ENCODE results near the gene LMO1.

Gene LMO1

DNA sequence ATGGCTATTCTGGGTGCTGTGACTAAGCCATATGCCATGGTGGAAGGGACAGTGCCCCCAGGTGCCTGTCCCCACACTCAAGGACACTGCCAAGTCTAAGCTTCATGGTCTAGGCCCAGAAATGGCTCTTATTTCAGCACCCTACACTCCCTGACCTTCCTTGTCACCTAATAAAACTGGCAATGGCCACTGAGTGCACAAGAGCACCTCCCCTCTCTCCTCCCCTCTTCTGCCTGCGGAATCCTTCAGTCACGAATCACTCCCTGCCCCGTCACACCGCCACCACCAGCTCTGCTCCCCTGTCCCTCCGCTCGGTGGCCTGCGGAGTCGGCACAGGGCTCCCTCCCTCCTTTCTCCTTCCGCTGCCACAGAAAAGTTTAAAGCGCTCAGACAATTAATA lies 19.0 kb upstream of the LMO1 start:
- no peak for ATAC-seq
- TF ChIP-seq ZC3H10 (CRISPR knock-in tag; IDR thresholded peaks at IDR 0.05) (no peak), ZFP30 (CRISPR knock-in tag; IDR thresholded peaks at IDR 0.05) (no peak), CSDC2 (CRISPR knock-in tag; IDR thresholded peaks at IDR 0.05) (no peak), ZNF565 (CRISPR knock-in tag; conservative IDR thresholded peaks at IDR 0.05; ENCODE audit: low read depth) (no peak), GLIS3 (CRISPR knock-in tag; IDR thresholded peaks at IDR 0.05) (no peak), TOX (CRISPR knock-in tag; IDR thresholded peaks at IDR 0.05; ENCODE audit: borderline replicate concordance) (no peak), RARB (CRISPR knock-in tag; IDR thresholded peaks at IDR 0.05) (no peak), OSR1 (CRISPR knock-in tag; IDR thresholded peaks at IDR 0.05) (no peak), TCF4 (CRISPR knock-in tag; IDR thresholded peaks at IDR 0.05; ENCODE audit: borderline replicate concordance) (no peak), BACH2 (CRISPR knock-in tag; IDR thresholded peaks at IDR 0.05; ENCODE audit: borderline replicate concordance) (no peak), ZFP3 (CRISPR knock-in tag; IDR thresholded peaks at IDR 0.05) (no peak), ESRRG (CRISPR knock-in tag; IDR thresholded peaks at IDR 0.05) (no peak), PPARA (CRISPR knock-in tag; IDR thresholded peaks at IDR 0.05; ENCODE audit: borderline replicate concordance) (no peak), SNAI2 (CRISPR knock-in tag; IDR thresholded peaks at IDR 0.05) (no peak)
- TF ChIP-seq, protein P1, sequence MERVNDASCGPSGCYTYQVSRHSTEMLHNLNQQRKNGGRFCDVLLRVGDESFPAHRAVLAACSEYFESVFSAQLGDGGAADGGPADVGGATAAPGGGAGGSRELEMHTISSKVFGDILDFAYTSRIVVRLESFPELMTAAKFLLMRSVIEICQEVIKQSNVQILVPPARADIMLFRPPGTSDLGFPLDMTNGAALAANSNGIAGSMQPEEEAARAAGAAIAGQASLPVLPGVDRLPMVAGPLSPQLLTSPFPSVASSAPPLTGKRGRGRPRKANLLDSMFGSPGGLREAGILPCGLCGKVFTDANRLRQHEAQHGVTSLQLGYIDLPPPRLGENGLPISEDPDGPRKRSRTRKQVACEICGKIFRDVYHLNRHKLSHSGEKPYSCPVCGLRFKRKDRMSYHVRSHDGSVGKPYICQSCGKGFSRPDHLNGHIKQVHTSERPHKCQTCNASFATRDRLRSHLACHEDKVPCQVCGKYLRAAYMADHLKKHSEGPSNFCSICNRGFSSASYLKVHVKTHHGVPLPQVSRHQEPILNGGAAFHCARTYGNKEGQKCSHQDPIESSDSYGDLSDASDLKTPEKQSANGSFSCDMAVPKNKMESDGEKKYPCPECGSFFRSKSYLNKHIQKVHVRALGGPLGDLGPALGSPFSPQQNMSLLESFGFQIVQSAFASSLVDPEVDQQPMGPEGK (CRISPR knock-in tag; IDR thresholded peaks at IDR 0.05; ENCODE audit: borderline replicate concordance), result no peak
- TF ChIP-seq, protein P2, sequence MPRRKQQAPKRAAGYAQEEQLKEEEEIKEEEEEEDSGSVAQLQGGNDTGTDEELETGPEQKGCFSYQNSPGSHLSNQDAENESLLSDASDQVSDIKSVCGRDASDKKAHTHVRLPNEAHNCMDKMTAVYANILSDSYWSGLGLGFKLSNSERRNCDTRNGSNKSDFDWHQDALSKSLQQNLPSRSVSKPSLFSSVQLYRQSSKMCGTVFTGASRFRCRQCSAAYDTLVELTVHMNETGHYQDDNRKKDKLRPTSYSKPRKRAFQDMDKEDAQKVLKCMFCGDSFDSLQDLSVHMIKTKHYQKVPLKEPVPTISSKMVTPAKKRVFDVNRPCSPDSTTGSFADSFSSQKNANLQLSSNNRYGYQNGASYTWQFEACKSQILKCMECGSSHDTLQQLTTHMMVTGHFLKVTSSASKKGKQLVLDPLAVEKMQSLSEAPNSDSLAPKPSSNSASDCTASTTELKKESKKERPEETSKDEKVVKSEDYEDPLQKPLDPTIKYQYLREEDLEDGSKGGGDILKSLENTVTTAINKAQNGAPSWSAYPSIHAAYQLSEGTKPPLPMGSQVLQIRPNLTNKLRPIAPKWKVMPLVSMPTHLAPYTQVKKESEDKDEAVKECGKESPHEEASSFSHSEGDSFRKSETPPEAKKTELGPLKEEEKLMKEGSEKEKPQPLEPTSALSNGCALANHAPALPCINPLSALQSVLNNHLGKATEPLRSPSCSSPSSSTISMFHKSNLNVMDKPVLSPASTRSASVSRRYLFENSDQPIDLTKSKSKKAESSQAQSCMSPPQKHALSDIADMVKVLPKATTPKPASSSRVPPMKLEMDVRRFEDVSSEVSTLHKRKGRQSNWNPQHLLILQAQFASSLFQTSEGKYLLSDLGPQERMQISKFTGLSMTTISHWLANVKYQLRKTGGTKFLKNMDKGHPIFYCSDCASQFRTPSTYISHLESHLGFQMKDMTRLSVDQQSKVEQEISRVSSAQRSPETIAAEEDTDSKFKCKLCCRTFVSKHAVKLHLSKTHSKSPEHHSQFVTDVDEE (CRISPR knock-in tag; IDR thresholded peaks at IDR 0.05), result no peak
- TF ChIP-seq, protein P3, sequence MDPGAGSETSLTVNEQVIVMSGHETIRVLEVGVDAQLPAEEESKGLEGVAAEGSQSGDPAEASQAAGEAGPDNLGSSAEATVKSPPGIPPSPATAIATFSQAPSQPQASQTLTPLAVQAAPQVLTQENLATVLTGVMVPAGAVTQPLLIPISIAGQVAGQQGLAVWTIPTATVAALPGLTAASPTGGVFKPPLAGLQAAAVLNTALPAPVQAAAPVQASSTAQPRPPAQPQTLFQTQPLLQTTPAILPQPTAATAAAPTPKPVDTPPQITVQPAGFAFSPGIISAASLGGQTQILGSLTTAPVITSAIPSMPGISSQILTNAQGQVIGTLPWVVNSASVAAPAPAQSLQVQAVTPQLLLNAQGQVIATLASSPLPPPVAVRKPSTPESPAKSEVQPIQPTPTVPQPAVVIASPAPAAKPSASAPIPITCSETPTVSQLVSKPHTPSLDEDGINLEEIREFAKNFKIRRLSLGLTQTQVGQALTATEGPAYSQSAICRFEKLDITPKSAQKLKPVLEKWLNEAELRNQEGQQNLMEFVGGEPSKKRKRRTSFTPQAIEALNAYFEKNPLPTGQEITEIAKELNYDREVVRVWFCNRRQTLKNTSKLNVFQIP (CRISPR knock-in tag; IDR thresholded peaks at IDR 0.05; ENCODE audit: borderline replicate concordance, low read depth), result no peak
- TF ChIP-seq, protein P4, sequence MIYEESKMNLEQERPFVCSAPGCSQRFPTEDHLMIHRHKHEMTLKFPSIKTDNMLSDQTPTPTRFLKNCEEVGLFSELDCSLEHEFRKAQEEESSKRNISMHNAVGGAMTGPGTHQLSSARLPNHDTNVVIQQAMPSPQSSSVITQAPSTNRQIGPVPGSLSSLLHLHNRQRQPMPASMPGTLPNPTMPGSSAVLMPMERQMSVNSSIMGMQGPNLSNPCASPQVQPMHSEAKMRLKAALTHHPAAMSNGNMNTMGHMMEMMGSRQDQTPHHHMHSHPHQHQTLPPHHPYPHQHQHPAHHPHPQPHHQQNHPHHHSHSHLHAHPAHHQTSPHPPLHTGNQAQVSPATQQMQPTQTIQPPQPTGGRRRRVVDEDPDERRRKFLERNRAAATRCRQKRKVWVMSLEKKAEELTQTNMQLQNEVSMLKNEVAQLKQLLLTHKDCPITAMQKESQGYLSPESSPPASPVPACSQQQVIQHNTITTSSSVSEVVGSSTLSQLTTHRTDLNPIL (CRISPR knock-in tag; IDR thresholded peaks at IDR 0.05; ENCODE audit: low read depth), result no peak
- TF ChIP-seq, protein P5, sequence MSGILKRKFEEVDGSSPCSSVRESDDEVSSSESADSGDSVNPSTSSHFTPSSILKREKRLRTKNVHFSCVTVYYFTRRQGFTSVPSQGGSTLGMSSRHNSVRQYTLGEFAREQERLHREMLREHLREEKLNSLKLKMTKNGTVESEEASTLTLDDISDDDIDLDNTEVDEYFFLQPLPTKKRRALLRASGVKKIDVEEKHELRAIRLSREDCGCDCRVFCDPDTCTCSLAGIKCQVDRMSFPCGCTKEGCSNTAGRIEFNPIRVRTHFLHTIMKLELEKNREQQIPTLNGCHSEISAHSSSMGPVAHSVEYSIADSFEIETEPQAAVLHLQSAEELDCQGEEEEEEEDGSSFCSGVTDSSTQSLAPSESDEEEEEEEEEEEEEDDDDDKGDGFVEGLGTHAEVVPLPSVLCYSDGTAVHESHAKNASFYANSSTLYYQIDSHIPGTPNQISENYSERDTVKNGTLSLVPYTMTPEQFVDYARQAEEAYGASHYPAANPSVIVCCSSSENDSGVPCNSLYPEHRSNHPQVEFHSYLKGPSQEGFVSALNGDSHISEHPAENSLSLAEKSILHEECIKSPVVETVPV (CRISPR knock-in tag; IDR thresholded peaks at IDR 0.05), result no peak

DNA sequence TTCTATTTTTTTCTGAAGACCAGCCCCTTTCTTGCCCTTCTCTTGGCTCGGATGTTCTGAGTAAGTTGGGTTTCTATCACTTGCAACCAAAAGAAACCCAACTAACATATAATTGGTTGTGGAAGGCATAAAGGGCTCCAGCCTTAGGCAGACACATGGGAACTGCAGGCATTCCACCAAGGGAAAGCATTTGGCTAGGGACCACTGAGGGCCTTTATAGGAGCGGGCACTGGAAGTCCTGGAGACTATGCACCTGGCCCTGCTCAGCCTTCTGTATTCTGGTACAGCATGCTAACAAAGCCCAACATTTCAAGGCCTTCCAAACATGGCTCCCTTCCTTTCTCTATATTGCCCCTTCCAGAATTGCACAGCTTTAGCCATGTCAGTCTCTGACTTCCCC lies 17.6 kb upstream of the LMO1 start:
- no peak for ATAC-seq
- no peak for TF ChIP-seq ZFP30 (CRISPR knock-in tag; IDR thresholded peaks at IDR 0.05)
- TF ChIP-seq ZNF565 (CRISPR knock-in tag; conservative IDR thresholded peaks at IDR 0.05; ENCODE audit: low read depth), result no peak
- TF ChIP-seq ZFP3 (CRISPR knock-in tag; IDR thresholded peaks at IDR 0.05), result no peak
- no peak for TF ChIP-seq ISL1 (CRISPR knock-in tag; IDR thresholded peaks at IDR 0.05)
- no peak for TF ChIP-seq SNAI2 (CRISPR knock-in tag; IDR thresholded peaks at IDR 0.05)
- no peak for TF ChIP-seq ZC3H10 (CRISPR knock-in tag; IDR thresholded peaks at IDR 0.05)
- no peak for TF ChIP-seq TOX (CRISPR knock-in tag; IDR thresholded peaks at IDR 0.05; ENCODE audit: borderline replicate concordance)
- TF ChIP-seq, protein P5 (CRISPR knock-in tag; IDR thresholded peaks at IDR 0.05), result no peak

Data from SK-N-SH treated with all-trans-retinoic acid at 6 μM for 48 hours (cell line).